SU-DHL-6 (cell line): ENCODE data around the gene IQCE.

Experiments
- H2AFZ ChIP-seq: fragments of 200-600 bp; sonication (generic); 2 replicates; pipeline ENCODE4 v1.6.1; 2014; ENCODE audit warnings: low read depth, mild to moderate bottlenecking, moderate library complexity, mixed read lengths, antibody characterized with exemption, low read length; ENCODE audit not compliant: severe bottlenecking
- H3F3A ChIP-seq: fragments of 200-600 bp; shearing (Covaris generic); 2 replicates; pipeline ENCODE4 v1.6.0; 2016; ENCODE audit warnings: antibody characterized with exemption, mild to moderate bottlenecking; ENCODE audit not compliant: insufficient read depth
- H3K27ac ChIP-seq: fragments of 200-600 bp; sonication (generic); 2 replicates; pipeline ENCODE4 v1.5.1; 2016; ENCODE audit warnings: low read depth, mild to moderate bottlenecking, low read length, moderate library complexity, mixed read lengths
- H3K27me3 ChIP-seq: fragments of 200-600 bp; sonication (generic), shearing (Covaris generic); 2 replicates; pipeline ENCODE4 v1.6.0; 2014; ENCODE audit warnings: mild to moderate bottlenecking, low read length
- H3K36me3 ChIP-seq: fragments of 200-600 bp; sonication (generic); 2 replicates; pipeline ENCODE4 v1.6.1; 2014; ENCODE audit warnings: mild to moderate bottlenecking, low read length, mixed read lengths
- H3K4me2 ChIP-seq: fragments of 300-600, 200-600 bp; shearing (Covaris generic), sonication (generic); 2 replicates; pipeline ENCODE4 v1.6.0; 2014; ENCODE audit warnings: low read length, low read depth, mild to moderate bottlenecking; ENCODE audit not compliant: poor library complexity, severe bottlenecking
- H3K4me3 ChIP-seq: fragments of 200-600 bp; sonication (generic); 2 replicates; pipeline ENCODE4 v1.5.1; 2014; ENCODE audit warnings: antibody characterized with exemption, low read length, mild to moderate bottlenecking, mixed read lengths; ENCODE audit not compliant: insufficient read depth, poor library complexity, severe bottlenecking
- H3K79me2 ChIP-seq: fragments of 200-600 bp; sonication (generic); 2 replicates; pipeline ENCODE4 v1.6.1; 2014; ENCODE audit warnings: mild to moderate bottlenecking, low read length, moderate library complexity; ENCODE audit not compliant: insufficient read depth
- H3K9ac ChIP-seq: fragments of 200-600 bp; sonication (generic); 2 replicates; pipeline ENCODE4 v1.7.0; 2014; ENCODE audit warnings: mild to moderate bottlenecking, low read length
- H3K9me2 ChIP-seq: fragments of 200-600 bp; sonication (generic); replicated peaks from 2 replicates; pipeline ENCODE4 v1.6.1; 2014; ENCODE audit warnings: low read length; ENCODE audit not compliant: insufficient read depth
- H3K9me3 ChIP-seq: fragments of 200-600 bp; sonication (generic); 2 replicates; pipeline ENCODE4 v1.6.1; 2014; ENCODE audit warnings: low read length, mixed read lengths; ENCODE audit not compliant: insufficient read depth
- H4K20me1 ChIP-seq: fragments of 200-600 bp; sonication (generic); 2 replicates; pipeline ENCODE4 v1.6.1; 2014; ENCODE audit warnings: low read depth, mild to moderate bottlenecking, antibody characterized with exemption, low read length, moderate library complexity, mixed read lengths
- EZH2phosphoT487 ChIP-seq: fragments of 200-600 bp; sonication (generic), shearing (Covaris generic); conservative IDR thresholded peaks from 2 replicates; pipeline ENCODE4 v1.6.1; 2018; ENCODE audit warnings: mild to moderate bottlenecking, antibody characterized with exemption, low read length, moderate library complexity, mixed read lengths
- TF ChIP-seq, protein P1 (sequence below): fragments of 200-600 bp; sonication (generic); IDR thresholded peaks from one replicate; pipeline ENCODE4 v1.5.1; 2017; ENCODE audit warnings: antibody characterized with exemption, mild to moderate bottlenecking, low read length, moderate library complexity; ENCODE audit not compliant: insufficient read depth, poor library complexity, severe bottlenecking

The IQCE gene

DNA sequence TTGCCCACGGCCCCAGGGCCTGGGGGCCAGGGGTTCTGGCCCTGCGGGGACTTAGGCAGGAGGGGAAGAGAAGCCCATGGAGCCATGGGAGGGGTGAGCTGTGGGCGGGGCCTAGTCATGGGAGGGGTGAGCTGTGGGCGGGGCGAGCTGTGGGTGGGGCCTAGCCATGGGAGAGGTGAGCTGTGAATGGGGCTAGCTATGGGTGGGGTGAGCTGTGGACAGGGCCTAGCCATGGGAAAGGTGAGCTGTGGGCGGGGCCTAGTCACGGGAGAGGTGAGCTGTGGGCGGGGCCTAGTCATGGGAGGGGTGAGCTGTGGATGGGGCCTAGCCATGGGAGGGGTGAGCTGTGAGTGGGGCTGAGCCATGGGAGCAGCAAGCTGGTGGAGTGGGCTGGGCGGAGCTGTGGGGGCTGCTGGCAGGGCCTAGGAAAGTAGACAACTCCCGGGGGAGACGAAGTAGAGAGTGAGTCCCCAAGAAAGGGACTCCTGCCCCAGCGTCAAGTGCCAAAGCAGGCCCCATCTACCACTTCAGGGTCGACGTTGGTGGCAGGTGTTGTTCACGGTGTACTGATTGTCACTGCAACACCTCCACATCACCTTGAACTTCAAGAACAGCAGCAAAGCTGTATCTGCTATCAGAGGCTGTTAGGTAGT, 53.8 kb downstream of the IQCE start:
- no peak overlapping the region for H3K4me2 ChIP-seq
- TF ChIP-seq, protein P1, sequence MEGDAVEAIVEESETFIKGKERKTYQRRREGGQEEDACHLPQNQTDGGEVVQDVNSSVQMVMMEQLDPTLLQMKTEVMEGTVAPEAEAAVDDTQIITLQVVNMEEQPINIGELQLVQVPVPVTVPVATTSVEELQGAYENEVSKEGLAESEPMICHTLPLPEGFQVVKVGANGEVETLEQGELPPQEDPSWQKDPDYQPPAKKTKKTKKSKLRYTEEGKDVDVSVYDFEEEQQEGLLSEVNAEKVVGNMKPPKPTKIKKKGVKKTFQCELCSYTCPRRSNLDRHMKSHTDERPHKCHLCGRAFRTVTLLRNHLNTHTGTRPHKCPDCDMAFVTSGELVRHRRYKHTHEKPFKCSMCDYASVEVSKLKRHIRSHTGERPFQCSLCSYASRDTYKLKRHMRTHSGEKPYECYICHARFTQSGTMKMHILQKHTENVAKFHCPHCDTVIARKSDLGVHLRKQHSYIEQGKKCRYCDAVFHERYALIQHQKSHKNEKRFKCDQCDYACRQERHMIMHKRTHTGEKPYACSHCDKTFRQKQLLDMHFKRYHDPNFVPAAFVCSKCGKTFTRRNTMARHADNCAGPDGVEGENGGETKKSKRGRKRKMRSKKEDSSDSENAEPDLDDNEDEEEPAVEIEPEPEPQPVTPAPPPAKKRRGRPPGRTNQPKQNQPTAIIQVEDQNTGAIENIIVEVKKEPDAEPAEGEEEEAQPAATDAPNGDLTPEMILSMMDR, result no peak
- TF ChIP-seq EZH2phosphoT487, result no peak
- no peak overlapping the region for H2AFZ ChIP-seq
- no peaks in the 10 kb centered on the region for H3K36me3 ChIP-seq
- no peaks in the 10 kb centered on the region for H3K9me2 ChIP-seq
- H3K9ac ChIP-seq, result no peak overlapping the region
- no peaks in the 10 kb centered on the region for H3F3A ChIP-seq
- no peaks in the 10 kb centered on the region for H3K79me2 ChIP-seq
- H3K27ac ChIP-seq, result no peak overlapping the region
- H3K27me3 ChIP-seq, result no peaks in the 10 kb centered on the region
- H3K9me3 ChIP-seq, result no peaks in the 10 kb centered on the region
- no peaks in the 10 kb centered on the region for H4K20me1 ChIP-seq
- no peak overlapping the region for H3K4me3 ChIP-seq

DNA sequence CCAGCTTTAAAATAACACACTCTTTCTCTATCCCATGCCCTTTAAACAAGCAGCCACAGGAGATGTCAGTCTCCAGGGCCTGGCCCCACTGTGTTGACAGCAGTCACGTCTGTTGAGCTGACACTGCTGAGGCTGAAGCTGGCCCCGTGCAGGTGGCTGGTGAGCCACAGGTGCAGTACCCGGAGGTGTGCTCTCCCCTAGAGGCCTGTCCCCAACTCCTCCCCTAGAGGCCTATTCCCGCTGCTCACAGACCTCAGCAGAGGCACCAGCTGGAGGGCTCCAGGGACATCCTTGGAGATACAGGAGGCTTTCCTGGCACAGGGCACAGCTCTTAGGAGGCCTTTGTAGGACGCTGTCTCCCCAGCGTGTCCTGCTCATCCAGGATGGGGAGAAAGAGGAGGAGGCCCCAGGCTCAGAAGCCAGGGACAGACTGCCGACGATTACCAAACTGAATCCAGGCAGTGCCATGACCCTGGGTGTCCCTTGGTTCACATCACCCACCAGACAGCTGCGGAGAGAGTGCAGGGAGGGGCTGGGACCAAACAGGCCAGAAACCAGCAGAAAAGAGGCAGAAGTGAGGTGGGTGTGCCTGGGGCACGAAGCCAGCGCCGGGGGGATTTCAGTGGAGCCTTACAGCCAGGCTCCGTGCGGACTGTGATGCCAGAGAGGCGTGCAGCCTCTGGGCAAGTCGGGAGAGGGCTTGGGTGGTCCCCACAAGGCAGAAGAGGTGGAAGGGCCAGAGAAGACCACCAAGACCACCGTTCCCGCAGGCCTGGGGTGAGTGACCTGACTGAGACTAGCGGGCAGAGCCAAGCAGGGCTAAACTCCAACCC, 54.5 kb downstream of the IQCE start:
- Histone ChIP-seq H3K79me2 (no peaks in the 10 kb centered on the region), H3K27me3 (no peaks in the 10 kb centered on the region), H3K27ac (peak overlapping the region; percentile 37), H3K4me2 (no peak overlapping the region), H3K4me3 (no peak overlapping the region), H3K9me2 (no peaks in the 10 kb centered on the region), H3K36me3 (no peaks in the 10 kb centered on the region), H3K9me3 (no peaks in the 10 kb centered on the region), H3F3A (no peaks in the 10 kb centered on the region), H2AFZ (no peak overlapping the region), H3K9ac (no peak overlapping the region), H4K20me1 (no peaks in the 10 kb centered on the region)
- TF ChIP-seq EZH2phosphoT487, result no peak
- TF ChIP-seq, protein P1, result no peak

DNA sequence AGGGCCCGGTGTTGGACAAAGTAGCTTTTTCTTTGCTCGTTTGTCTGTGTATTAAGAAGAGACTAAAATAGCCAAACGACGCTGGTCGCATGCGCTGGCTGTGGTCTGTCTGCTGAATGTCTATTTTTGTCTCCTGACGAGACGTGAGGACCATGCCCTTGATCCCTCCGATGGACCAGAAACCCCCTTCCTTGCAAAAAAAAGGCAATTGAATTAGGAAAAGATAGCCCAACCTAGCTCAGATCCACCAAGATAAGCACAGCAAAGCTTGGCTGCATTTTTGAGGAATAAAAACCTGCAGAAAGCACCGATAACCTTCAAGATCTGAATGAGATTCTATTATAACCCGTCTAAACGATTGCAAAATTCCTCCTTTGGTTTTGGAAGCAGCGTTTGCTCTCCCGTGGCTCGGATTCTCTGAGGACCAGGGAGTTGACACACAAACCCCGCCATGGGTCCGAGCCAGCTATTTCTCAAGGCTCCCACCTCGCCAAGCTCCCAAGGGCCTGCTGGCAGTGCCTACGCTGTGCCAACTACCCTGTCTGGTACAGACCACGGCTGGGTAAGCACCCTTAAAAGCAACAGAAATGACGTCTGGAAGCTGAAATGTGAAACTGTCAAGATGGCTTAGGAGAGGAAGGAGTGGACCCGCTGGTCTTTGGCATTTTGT, 55.3 kb downstream of the IQCE start:
- H3K36me3 ChIP-seq, result no peaks in the 10 kb centered on the region
- no peaks in the 10 kb centered on the region for H3K79me2 ChIP-seq
- no peaks in the 10 kb centered on the region for H3F3A ChIP-seq
- H3K27me3 ChIP-seq, result no peaks in the 10 kb centered on the region
- no peak for TF ChIP-seq EZH2phosphoT487
- TF ChIP-seq, protein P1, result no peak
- H2AFZ ChIP-seq, result no peak overlapping the region
- no peaks in the 10 kb centered on the region for H3K9me2 ChIP-seq
- H4K20me1 ChIP-seq, result no peaks in the 10 kb centered on the region
- H3K4me3 ChIP-seq, result no peak overlapping the region
- peak overlapping the region; percentile 37 for H3K27ac ChIP-seq
- H3K4me2 ChIP-seq, result no peak overlapping the region
- no peaks in the 10 kb centered on the region for H3K9me3 ChIP-seq
- no peak overlapping the region for H3K9ac ChIP-seq
